Nephron progenitor cell (in vitro differentiated cells): ENCODE results near the gene WNT10A.
A peak's percentile ranks its signal among the peaks of the same experiment; 100 is the strongest.

ENCODE experiments used
- DNase-seq: peaks from one replicate; pipeline ENCODE4 v3.0.0; 2021
- H3K27ac Mint-ChIP-seq: 2 replicates; pipeline ENCODE4 v1.8.0; 2021; ENCODE audit warnings: mild to moderate bottlenecking, moderate library complexity, mixed read lengths
- H3K27me3 Mint-ChIP-seq: 2 replicates; pipeline ENCODE4 v1.8.0; 2021; ENCODE audit warnings: mild to moderate bottlenecking, low read depth, mixed read lengths; ENCODE audit not compliant: poor library complexity
- H3K36me3 Mint-ChIP-seq: 2 replicates; pipeline ENCODE4 v1.8.0; 2021; ENCODE audit warnings: low read depth, mixed read lengths
- H3K4me1 Mint-ChIP-seq: 2 replicates; pipeline ENCODE4 v1.8.0; 2021; ENCODE audit warnings: mixed read lengths
- H3K4me3 Mint-ChIP-seq: 2 replicates; pipeline ENCODE4 v1.8.0; 2021; ENCODE audit warnings: mild to moderate bottlenecking, moderate library complexity, mixed read lengths
- H3K9me3 Mint-ChIP-seq: 2 replicates; pipeline ENCODE4 v1.8.0; 2021; ENCODE audit warnings: mild to moderate bottlenecking, moderate library complexity, mixed read lengths
- TF ChIP-seq, protein P1 (sequence below): fragments of 200-600 bp; sonication (generic); IDR thresholded peaks from 2 replicates; pipeline ENCODE4 v1.5.0; 2021; ENCODE audit warnings: antibody characterized with exemption

The WNT10A gene

DNA sequence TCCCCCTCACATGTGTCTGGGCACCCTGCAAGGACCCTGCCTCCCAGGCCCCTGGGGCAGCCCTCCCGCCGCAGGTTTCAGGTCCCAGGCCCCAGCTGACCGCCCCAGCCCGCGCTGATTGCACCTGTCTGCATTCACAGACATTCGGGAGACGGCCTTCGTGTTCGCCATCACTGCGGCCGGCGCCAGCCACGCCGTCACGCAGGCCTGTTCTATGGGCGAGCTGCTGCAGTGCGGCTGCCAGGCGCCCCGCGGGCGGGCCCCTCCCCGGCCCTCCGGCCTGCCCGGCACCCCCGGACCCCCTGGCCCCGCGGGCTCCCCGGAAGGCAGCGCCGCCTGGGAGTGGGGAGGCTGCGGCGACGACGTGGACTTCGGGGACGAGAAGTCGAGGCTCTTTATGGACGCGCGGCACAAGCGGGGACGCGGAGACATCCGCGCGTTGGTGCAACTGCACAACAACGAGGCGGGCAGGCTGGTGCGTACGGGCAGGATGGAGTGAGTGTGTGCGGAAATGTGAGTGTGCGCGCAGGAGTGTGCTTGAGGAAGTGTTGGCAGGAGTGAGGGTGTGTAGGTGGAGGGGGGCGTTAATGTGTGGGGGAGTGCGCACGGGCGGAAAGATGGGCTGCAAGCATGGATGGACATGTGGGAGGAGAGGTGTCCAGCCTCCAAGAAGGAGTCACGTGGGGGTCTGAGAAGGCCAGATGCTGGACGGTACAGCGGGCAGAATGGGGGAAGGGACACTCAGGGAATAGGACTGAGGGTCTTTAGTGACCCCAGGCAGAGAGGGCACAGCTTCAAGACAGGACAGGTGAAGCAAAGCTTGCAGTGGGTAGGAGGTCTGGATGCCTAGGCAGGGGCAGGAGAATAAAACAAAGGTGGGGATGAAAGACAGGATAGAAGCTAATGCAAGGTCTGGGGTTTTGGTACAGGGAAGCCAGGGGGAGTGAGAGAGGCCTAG is 9.0 kb upstream of the WNT10A start:
- H3K27ac Mint-ChIP-seq: no peak overlapping the region
- H3K4me1 Mint-ChIP-seq: peaks cover 28% of the 10 kb centered on the region
- H3K36me3 Mint-ChIP-seq: no peaks in the 10 kb centered on the region
- H3K9me3 Mint-ChIP-seq: peaks cover 5% of the 10 kb centered on the region
- peaks cover 100% of the 10 kb centered on the region for H3K27me3 Mint-ChIP-seq
- peak overlapping the region; percentile 64 for H3K4me3 Mint-ChIP-seq
- TF ChIP-seq, protein P1, sequence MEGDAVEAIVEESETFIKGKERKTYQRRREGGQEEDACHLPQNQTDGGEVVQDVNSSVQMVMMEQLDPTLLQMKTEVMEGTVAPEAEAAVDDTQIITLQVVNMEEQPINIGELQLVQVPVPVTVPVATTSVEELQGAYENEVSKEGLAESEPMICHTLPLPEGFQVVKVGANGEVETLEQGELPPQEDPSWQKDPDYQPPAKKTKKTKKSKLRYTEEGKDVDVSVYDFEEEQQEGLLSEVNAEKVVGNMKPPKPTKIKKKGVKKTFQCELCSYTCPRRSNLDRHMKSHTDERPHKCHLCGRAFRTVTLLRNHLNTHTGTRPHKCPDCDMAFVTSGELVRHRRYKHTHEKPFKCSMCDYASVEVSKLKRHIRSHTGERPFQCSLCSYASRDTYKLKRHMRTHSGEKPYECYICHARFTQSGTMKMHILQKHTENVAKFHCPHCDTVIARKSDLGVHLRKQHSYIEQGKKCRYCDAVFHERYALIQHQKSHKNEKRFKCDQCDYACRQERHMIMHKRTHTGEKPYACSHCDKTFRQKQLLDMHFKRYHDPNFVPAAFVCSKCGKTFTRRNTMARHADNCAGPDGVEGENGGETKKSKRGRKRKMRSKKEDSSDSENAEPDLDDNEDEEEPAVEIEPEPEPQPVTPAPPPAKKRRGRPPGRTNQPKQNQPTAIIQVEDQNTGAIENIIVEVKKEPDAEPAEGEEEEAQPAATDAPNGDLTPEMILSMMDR: no peak
- DNase-seq: no peak

DNA sequence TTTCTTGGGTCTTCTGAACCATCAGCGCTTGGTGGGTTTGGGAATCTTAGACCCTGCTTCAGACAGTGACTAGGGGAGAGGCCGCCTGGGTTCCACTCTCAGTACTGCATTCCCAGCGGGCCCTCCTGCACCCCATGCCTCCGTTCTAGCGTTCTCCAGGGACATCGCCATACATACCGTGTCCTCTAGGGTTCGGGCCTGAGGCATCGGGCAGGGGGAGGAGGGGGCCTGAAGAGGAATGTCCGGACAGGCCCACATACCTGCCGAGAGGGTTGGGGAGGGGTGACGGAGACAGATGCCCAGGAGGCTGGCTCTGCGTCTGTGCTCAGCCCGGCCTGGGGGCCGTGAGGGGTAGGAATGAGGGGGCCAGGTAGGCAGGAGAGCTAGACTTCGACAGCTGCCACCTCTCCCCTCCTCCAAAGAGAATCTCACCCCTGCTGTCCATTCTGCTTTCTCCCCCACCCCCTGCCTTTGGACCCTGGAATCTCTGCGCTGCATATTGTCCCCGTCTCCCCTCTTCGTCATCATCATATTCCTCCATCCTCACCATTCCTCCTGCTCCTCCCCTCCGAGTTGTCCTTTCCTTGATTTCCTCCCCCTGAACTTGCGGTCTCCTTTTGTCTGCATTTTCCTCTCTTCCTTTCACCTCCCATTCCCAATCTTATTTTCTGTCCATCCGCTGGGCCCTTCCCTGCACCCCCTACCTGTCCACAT is 7.8 kb upstream of the WNT10A start:
- TF ChIP-seq, protein P1: no peak
- peak overlapping the region; percentile 57 for H3K4me3 Mint-ChIP-seq

DNA sequence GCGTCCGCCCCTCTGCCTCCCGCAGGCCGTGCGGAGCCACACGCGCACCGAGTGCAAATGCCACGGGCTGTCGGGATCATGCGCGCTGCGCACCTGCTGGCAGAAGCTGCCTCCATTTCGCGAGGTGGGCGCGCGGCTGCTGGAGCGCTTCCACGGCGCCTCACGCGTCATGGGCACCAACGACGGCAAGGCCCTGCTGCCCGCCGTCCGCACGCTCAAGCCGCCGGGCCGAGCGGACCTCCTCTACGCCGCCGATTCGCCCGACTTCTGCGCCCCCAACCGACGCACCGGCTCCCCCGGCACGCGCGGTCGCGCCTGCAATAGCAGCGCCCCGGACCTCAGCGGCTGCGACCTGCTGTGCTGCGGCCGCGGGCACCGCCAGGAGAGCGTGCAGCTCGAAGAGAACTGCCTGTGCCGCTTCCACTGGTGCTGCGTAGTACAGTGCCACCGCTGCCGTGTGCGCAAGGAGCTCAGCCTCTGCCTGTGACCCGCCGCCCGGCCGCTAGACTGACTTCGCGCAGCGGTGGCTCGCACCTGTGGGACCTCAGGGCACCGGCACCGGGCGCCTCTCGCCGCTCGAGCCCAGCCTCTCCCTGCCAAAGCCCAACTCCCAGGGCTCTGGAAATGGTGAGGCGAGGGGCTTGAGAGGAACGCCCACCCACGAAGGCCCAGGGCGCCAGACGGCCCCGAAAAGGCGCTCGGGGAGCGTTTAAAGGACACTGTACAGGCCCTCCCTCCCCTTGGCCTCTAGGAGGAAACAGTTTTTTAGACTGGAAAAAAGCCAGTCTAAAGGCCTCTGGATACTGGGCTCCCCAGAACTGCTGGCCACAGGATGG is 7.1 kb upstream of the WNT10A start:
- H3K4me3 Mint-ChIP-seq: peak overlapping the region; percentile 57
- DNase-seq: peak; percentile 67

More for the DNA sequence above, 7.8 kb upstream of the WNT10A start:
- Mint-ChIP-seq H3K36me3 (no peaks in the 10 kb centered on the region), H3K27me3 (peaks cover 100% of the 10 kb centered on the region), H3K4me1 (peaks cover 23% of the 10 kb centered on the region), H3K9me3 (peaks cover 5% of the 10 kb centered on the region), H3K27ac (no peak overlapping the region)
- no peak for DNase-seq

DNA sequence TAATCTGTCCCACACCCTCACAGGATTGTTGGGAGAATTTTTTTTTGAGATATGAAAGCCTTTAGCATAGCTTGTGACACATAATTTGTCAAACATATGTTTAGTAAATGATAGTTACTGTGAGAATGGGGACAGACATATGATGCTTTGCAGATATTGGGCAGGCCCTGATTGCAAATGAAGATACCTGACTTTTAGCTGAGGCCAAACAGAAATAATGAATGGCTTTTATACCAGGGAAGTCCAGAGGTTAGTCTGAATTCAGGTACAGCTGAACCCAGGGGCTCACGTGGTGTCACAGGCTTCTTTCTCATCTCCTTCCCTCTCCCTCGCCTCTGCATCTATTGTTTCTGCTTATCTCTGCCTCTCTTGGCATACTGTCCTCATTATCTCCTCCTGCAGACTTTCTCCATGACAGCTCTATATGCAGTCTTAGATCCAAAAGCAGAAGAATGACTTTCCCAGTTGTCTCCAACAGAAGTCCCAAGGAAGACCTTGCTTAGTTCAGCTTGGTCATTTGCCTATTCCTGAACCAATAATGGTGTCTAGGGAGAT is 4.9 kb upstream of the WNT10A start:
- Mint-ChIP-seq H3K27ac (no peak overlapping the region), H3K36me3 (no peaks in the 10 kb centered on the region), H3K4me3 (no peak overlapping the region), H3K4me1 (peaks cover 23% of the 10 kb centered on the region), H3K27me3 (peaks cover 97% of the 10 kb centered on the region), H3K9me3 (no peaks in the 10 kb centered on the region)
- TF ChIP-seq, protein P1: no peak
- no peak for DNase-seq

More for the DNA sequence above, 7.1 kb upstream of the WNT10A start:
- H3K27ac Mint-ChIP-seq: no peak overlapping the region
- H3K9me3 Mint-ChIP-seq: peaks cover 5% of the 10 kb centered on the region
- peaks cover 15% of the 10 kb centered on the region for H3K4me1 Mint-ChIP-seq
- TF ChIP-seq, protein P1: no peak
- H3K27me3 Mint-ChIP-seq: peaks cover 100% of the 10 kb centered on the region
- no peaks in the 10 kb centered on the region for H3K36me3 Mint-ChIP-seq

DNA sequence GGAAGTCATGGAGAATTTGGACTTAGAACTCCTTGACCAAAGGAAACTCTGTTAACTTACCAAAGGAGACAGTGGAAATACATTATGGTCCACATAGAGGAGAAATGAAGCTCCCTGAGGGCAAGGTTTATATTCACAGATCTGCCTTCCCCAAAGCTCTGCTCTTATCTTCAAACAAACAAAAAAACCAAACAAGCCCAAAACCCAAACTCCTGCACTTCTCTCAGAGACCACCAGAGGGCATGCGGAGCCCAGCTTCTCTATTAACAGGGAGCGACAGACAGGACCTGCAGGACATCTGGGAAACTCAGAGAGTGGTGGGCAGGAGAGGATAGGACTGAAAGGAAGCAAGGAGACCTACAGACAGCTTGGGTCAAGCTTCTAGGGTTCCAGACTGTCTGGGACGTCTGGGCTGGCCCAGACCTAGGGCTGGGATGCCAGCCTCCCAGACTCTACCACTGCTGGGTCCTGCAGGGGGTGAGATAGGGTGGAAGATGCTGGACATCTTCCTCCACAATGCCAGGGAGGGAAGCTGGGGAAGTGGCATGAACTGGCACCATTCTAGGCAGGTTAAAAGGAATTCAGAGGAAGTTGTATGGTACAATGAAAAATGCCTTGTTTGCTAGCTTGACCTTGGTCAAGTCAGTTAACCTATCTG is 4.0 kb upstream of the WNT10A start:
- H3K4me3 Mint-ChIP-seq: no peak overlapping the region
- peaks cover 24% of the 10 kb centered on the region for H3K4me1 Mint-ChIP-seq
- H3K27ac Mint-ChIP-seq: no peak overlapping the region
- H3K27me3 Mint-ChIP-seq: peaks cover 97% of the 10 kb centered on the region
- peak; percentile 77 for DNase-seq
- H3K9me3 Mint-ChIP-seq: no peaks in the 10 kb centered on the region
- H3K36me3 Mint-ChIP-seq: no peaks in the 10 kb centered on the region
- TF ChIP-seq, protein P1: peak; percentile 98
